Keratinocyte (primary cell): ENCODE measurements around the gene MTCL1. TPM values are rescaled to one million over a fixed set of nuclear protein-coding genes. Genes with fewer than 3 reads are reported as not detected.

Experiments used
- DNase-seq: peaks from one replicate; pipeline ENCODE4 v3.0.0-alpha.2; 2011; ENCODE audit warnings: low read depth, missing footprints, low spot score
- FAIRE-seq: peaks from 2 replicates; lab custom pipeline; 2011; peaks lifted over from hg19 to GRCh38; lab: Jason Lieb, UNC
- H2AFZ ChIP-seq: 2 replicates; pipeline ENCODE4 v1.6.0; 2012; ENCODE audit warnings: low read length, control low read depth, inconsistent platforms; ENCODE audit not compliant: control insufficient read depth
- H3K27ac ChIP-seq: 2 replicates; pipeline ENCODE4 v1.5.1; 2011; ENCODE audit warnings: low read length; ENCODE audit not compliant: control insufficient read depth, insufficient read depth
- H3K27me3 ChIP-seq: 3 replicates; pipeline ENCODE4 v1.6.0; 2011; ENCODE audit warnings: low read length; ENCODE audit not compliant: control insufficient read depth, insufficient read depth; ENCODE audit errors: extremely low read depth
- H3K36me3 ChIP-seq, 2 experiments: 2 replicates in 1 of 2; 3 replicates in 1 of 2; pipeline ENCODE4 v1.5.1; 2011; ENCODE audit warnings: low read length in 2 of 2, mild to moderate bottlenecking in 1 of 2; ENCODE audit not compliant: control insufficient read depth in 2 of 2, insufficient read depth in 2 of 2; ENCODE audit errors: extremely low read depth in 1 of 2
- H3K4me1 ChIP-seq: 3 replicates; pipeline ENCODE4 v1.5.1; 2011; ENCODE audit warnings: low read length; ENCODE audit not compliant: control insufficient read depth, insufficient read depth; ENCODE audit errors: extremely low read depth
- H3K4me2 ChIP-seq: 3 replicates; pipeline ENCODE4 v1.6.0; 2011; ENCODE audit warnings: low read depth, low read length; ENCODE audit not compliant: control insufficient read depth, insufficient read depth; ENCODE audit errors: extremely low read depth
- H3K4me3 ChIP-seq, 3 experiments: fragments of 200-600 bp in 1 of 3; sonication (generic) in 1 of 3; 2 replicates in 2 of 3; 3 replicates in 1 of 3; pipeline ENCODE4 v1.5.1; 2011 to 2016; ENCODE audit warnings: low read length in 3 of 3, mild to moderate bottlenecking in 3 of 3, control low read depth in 2 of 3, inconsistent platforms in 1 of 3, low read depth in 1 of 3, mixed read lengths in 1 of 3, mixed run types in 1 of 3, moderate library complexity in 1 of 3; ENCODE audit not compliant: control insufficient read depth in 2 of 3, insufficient read depth in 2 of 3; ENCODE audit errors: extremely low read depth in 1 of 3
- H3K79me2 ChIP-seq: 2 replicates; pipeline ENCODE4 v1.6.0; 2012; ENCODE audit warnings: low read length; ENCODE audit not compliant: control insufficient read depth, insufficient read depth
- H3K9ac ChIP-seq: 3 replicates; pipeline ENCODE4 v1.6.0; 2011; ENCODE audit warnings: low read length; ENCODE audit not compliant: control insufficient read depth, insufficient read depth; ENCODE audit errors: extremely low read depth
- H3K9me1 ChIP-seq: 3 replicates; pipeline ENCODE4 v1.6.0; 2011; ENCODE audit warnings: low read length; ENCODE audit not compliant: control insufficient read depth, insufficient read depth; ENCODE audit errors: extremely low read depth
- H3K9me3 ChIP-seq: 2 replicates; pipeline ENCODE4 v1.5.1; 2012; ENCODE audit warnings: low read depth, low read length; ENCODE audit not compliant: control insufficient read depth
- H4K20me1 ChIP-seq: 3 replicates; pipeline ENCODE4 v1.6.0; 2011; ENCODE audit warnings: low read length; ENCODE audit not compliant: control insufficient read depth, insufficient read depth; ENCODE audit errors: extremely low read depth
- CTCF ChIP-seq, 3 experiments: IDR thresholded peaks in 1 of 3; conservative IDR thresholded peaks in 1 of 3; optimal IDR thresholded peaks in 1 of 3; 2 replicates in 2 of 3; 3 replicates in 1 of 3; pipeline versions ENCODE3 to v1.5.1; 2011; ENCODE audit warnings: low read length in 3 of 3, mild to moderate bottlenecking in 3 of 3, moderate library complexity in 2 of 3, control low read depth in 1 of 3, inconsistent platforms in 1 of 3; ENCODE audit not compliant: insufficient read depth in 2 of 3; ENCODE audit errors: extremely low read depth in 1 of 3
- EZH2 ChIP-seq: IDR thresholded peaks from one replicate; pipeline ENCODE4 v1.6.1; 2012; ENCODE audit warnings: inconsistent platforms, mild to moderate bottlenecking, low read length, moderate library complexity
- dilution Hi-C: fragments of 300-500 bp; cut with MboI; formaldehyde crosslinking; loops from one replicate; pipeline ENCODE4 v1.7.0; 2020; ENCODE audit warnings: low sequenced_read_pairs; ENCODE audit not compliant: extremely low pct_ligation_motif_present
- polyA minus RNA-seq, 3 experiments: library from RNA; depleted of rRNA, polyadenylated mRNA; stranded (reverse); fragments of >200 nt; gene quantifications; 1 replicate in 1 of 3; 2 replicates in 1 of 3; 3 replicates in 1 of 3; pipeline ENCODE4 v1.2.3, GENCODE V29; 2011
- polyA plus RNA-seq, 5 experiments: library from polyadenylated mRNA; depleted of rRNA in 3 of 5; stranded (reverse) in 3 of 5; stranded (forward) in 1 of 5; unstranded in 1 of 5; fragments of >200 nt; gene quantifications; 1 replicate in 1 of 5; 2 replicates in 3 of 5; 3 replicates in 1 of 5; pipeline versions ENCODE4 v1.2.1 to v1.2.3, GENCODE V29; 2011 to 2012; ENCODE audit warnings: missing spikeins in 2 of 5, low read depth in 1 of 5, low replicate concordance in 1 of 5

Gene MTCL1
- polyA plus RNA-seq (9.6 to 15.4 TPM (median 10.4 TPM) in 3 replicates), polyA minus RNA-seq (13.6 to 27.4 TPM (median 21.6 TPM) in 3 replicates)
- polyA plus RNA-seq (2011; ENCODE audit: low read depth) = 30.3 TPM
- 6.1 and 8.8 TPM in 2 replicates for polyA plus RNA-seq (2011; cell fraction: cytosol; rRNA removed)
- polyA plus RNA-seq (2011; cell fraction: nucleus; rRNA removed) = 43.3 and 43.9 TPM in 2 replicates
- polyA plus RNA-seq (2012; ENCODE audit: low replicate concordance) = 9.3 and 13.3 TPM in 2 replicates
- 10.6 TPM for polyA minus RNA-seq (2011; cell fraction: cytosol; rRNA and poly(A)+ RNA removed)
- 34.3 and 64.2 TPM in 2 replicates for polyA minus RNA-seq (2011; cell fraction: nucleus; rRNA and poly(A)+ RNA removed)

GRCh38 chr18:8705238-8705960 lies at the start of gene MTCL1:
Gene MTCL1 (plus strand): TSS chr18:8705556. CDS start chr18:8705661, 105 bp downstream.
- dilution Hi-C loops = no loop called here
- peak within 1 kb of the TSS; percentile 75 for H3K27ac ChIP-seq

GRCh38 chr18:8656232-8656631 lies 49.1 kb upstream of the MTCL1 start:
- H4K20me1 ChIP-seq = no peaks in the 10 kb centered on the region
- H3K4me2 ChIP-seq = no peak overlapping the region
- no peaks in the 10 kb centered on the region for H3K27me3 ChIP-seq
- H3K27ac ChIP-seq = no peak overlapping the region
- H2AFZ ChIP-seq = no peak overlapping the region
- DNase-seq (no peak), FAIRE-seq (no peak)
- no peaks in the 10 kb centered on the region for H3K79me2 ChIP-seq
- dilution Hi-C loops = no loop called here
- peaks cover 4% of the 10 kb centered on the region for H3K4me1 ChIP-seq
- H3K36me3 ChIP-seq = no peaks in the 10 kb centered on the region
- TF ChIP-seq CTCF (optimal IDR thresholded peaks at IDR 0.05 in 1 of 3, IDR thresholded peaks at IDR 0.05 in 1 of 3, conservative IDR thresholded peaks at IDR 0.05 in 1 of 3; ENCODE audit: extremely low read depth in 1 of 3, insufficient read depth in 2 of 3, low read length in 3 of 3) = no peak
- no peak for TF ChIP-seq EZH2
- no peak overlapping the region for H3K9ac ChIP-seq
- no peaks in the 10 kb centered on the region for H3K9me3 ChIP-seq
- no peaks in the 10 kb centered on the region for H3K9me1 ChIP-seq
- H3K4me3 ChIP-seq = no peak overlapping the region

More at GRCh38 chr18:8705238-8705960, at the start of gene MTCL1:
- Histone ChIP-seq H3K4me3 (peak within 1 kb of the TSS; percentile 60 to 88 (median 88)), H4K20me1 (peaks cover 7% of the 10 kb centered on the region), H3K4me1 (peaks cover 28% of the 10 kb centered on the region), H3K27me3 (no peaks in the 10 kb centered on the region), H3K4me2 (peak within 1 kb of the TSS; percentile 95), H2AFZ (peak within 1 kb of the TSS; percentile 90), H3K79me2 (peaks cover 44% of the 10 kb centered on the region), H3K9me3 (no peaks in the 10 kb centered on the region), H3K36me3 (peaks cover 2 to 9% of the 10 kb centered on the region in 2 experiments), H3K9ac (peak within 1 kb of the TSS; percentile 85), H3K9me1 (peaks cover 5% of the 10 kb centered on the region)
- DNase-seq = no peak
- no peak for FAIRE-seq
- TF ChIP-seq CTCF (optimal IDR thresholded peaks at IDR 0.05 in 1 of 3, IDR thresholded peaks at IDR 0.05 in 1 of 3, conservative IDR thresholded peaks at IDR 0.05 in 1 of 3; ENCODE audit: extremely low read depth in 1 of 3, insufficient read depth in 2 of 3, low read length in 3 of 3) (peak in 1 of 3 experiments; percentile 13), EZH2 (no peak)
